ENCODE data around the gene CDK18. TPM values are rescaled to one million over a fixed set of nuclear protein-coding genes. Genes with fewer than 3 reads are reported as not detected.

Gene CDK18
- total RNA-seq, 2 donors from 2014 or later, result 58.1 to 88.7 TPM

DNA sequence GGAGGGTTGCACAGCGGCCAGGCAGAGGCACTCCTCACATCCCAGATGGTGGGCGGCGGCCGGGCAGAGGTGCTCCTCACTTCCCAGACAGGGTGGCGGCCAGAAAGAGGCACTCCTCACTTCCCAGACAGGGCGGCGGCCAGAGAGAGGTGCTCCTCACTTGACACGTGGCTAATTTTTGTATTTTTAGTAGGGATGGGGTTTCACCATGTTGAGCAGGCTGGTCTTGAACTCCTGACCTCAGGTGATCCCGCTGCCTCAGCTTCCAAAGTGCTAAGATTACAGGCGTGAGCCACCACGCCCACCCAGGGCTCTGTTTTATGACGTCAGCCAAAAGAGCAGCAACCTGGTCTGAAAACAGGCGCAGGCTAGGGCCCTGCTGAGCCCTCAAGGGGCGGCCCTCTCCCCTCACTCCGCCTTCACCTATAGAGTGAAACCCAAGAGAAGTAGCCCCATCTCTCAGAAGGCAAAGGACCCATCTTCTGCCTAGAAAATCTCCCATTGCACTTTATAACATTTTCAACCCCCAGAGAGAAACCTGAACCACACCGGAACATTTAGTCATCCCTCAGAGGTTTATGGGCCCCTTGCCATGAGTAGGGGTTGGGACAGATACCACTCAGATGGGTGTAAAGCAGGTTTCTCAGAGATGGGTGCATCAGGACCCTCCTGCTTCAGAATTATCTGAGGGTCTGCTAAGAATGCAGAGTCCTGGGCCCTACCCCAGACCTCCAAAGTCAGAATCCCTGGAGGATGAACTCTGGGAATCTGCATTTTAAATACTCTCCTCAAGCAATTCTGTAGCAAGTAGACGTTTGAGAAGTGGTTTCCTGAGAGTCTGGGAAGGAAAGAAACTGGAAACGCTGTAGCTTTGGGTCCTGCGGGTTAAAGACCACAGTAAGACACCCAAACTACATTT lies 40.8 kb downstream of the CDK18 start:
- Histone ChIP-seq H3K4me3 (ENCODE audit: low read length) (no peak overlapping the region), H3K36me3 (ENCODE audit: control insufficient read depth, insufficient read depth, low read length) (no peaks in the 10 kb centered on the region), H3K27ac (ENCODE audit: low read depth, low read length) (no peak overlapping the region), H3K27me3 (ENCODE audit: control insufficient read depth, insufficient read depth, low read length, poor library complexity, severe bottlenecking) (peaks cover 34% of the 10 kb centered on the region), H3K9me3 (ENCODE audit: control insufficient read depth, low read length) (peaks cover 13% of the 10 kb centered on the region), H3K9ac (ENCODE audit: extremely low read depth, low read length, poor library complexity, severe bottlenecking) (no peak overlapping the region), H3K4me1 (ENCODE audit: control insufficient read depth, insufficient read depth, low read length) (no peaks in the 10 kb centered on the region)
- Mint-ChIP-seq H3K36me3 (ENCODE audit: low read depth) (no peaks in the 10 kb centered on the region), H3K27me3 (ENCODE audit: insufficient read depth) (peaks cover 56% of the 10 kb centered on the region), H3K4me3 (no peak overlapping the region), H3K9me3 (peaks cover 19% of the 10 kb centered on the region), H3K27ac (no peak overlapping the region), H3K4me1 (peaks cover 8% of the 10 kb centered on the region)
- 87 to 88% methylated on average over 11 to 19 of the region's 19 CpGs for WGBS, 2 experiments (ENCODE audit: insufficient coverage in 1 of 2, insufficient read length in 1 of 2)
- TF ChIP-seq, protein P1, sequence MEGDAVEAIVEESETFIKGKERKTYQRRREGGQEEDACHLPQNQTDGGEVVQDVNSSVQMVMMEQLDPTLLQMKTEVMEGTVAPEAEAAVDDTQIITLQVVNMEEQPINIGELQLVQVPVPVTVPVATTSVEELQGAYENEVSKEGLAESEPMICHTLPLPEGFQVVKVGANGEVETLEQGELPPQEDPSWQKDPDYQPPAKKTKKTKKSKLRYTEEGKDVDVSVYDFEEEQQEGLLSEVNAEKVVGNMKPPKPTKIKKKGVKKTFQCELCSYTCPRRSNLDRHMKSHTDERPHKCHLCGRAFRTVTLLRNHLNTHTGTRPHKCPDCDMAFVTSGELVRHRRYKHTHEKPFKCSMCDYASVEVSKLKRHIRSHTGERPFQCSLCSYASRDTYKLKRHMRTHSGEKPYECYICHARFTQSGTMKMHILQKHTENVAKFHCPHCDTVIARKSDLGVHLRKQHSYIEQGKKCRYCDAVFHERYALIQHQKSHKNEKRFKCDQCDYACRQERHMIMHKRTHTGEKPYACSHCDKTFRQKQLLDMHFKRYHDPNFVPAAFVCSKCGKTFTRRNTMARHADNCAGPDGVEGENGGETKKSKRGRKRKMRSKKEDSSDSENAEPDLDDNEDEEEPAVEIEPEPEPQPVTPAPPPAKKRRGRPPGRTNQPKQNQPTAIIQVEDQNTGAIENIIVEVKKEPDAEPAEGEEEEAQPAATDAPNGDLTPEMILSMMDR (conservative IDR thresholded peaks at IDR 0.05), result no peak
- DNase-seq, result peak; percentile 47

DNA sequence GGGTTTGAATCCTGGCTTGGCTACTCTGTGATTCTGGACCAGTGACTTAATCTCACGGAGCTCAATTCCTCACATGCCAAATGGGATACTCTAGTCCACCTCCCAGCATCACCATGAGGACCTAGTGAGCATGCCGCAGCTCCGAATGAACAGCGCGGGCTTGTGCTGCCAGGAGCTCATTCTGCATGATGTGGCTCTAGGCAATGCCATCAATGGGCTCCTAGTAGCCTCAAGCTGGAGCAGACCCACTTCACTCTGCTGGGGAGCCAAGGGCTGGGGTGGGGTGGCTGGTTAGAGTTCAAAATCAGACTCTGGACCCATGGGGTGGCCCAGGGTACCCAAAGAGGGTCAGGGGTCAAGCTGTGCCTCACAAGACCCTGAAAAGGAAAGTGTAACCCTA lies 41.5 kb downstream of the CDK18 start:
- Histone ChIP-seq H3K27ac (ENCODE audit: low read depth, low read length) (no peak overlapping the region), H3K4me1 (ENCODE audit: control insufficient read depth, insufficient read depth, low read length) (no peaks in the 10 kb centered on the region), H3K27me3 (ENCODE audit: control insufficient read depth, insufficient read depth, low read length, poor library complexity, severe bottlenecking) (peaks cover 34% of the 10 kb centered on the region), H3K36me3 (ENCODE audit: control insufficient read depth, insufficient read depth, low read length) (no peaks in the 10 kb centered on the region), H3K9ac (ENCODE audit: extremely low read depth, low read length, poor library complexity, severe bottlenecking) (no peak overlapping the region), H3K4me3 (ENCODE audit: low read length) (no peak overlapping the region), H3K9me3 (ENCODE audit: control insufficient read depth, low read length) (peaks cover 11% of the 10 kb centered on the region)
- no peak for DNase-seq
- H3K9me3 Mint-ChIP-seq, result peaks cover 16% of the 10 kb centered on the region
- no peak overlapping the region for H3K4me3 Mint-ChIP-seq
- H3K36me3 Mint-ChIP-seq (ENCODE audit: low read depth), result no peaks in the 10 kb centered on the region
- 92 to 100% methylated on average over 1 to 5 of the region's 5 CpGs for WGBS, 2 experiments (ENCODE audit: insufficient coverage in 1 of 2, insufficient read length in 1 of 2)
- H3K27ac Mint-ChIP-seq, result no peak overlapping the region
- H3K27me3 Mint-ChIP-seq (ENCODE audit: insufficient read depth), result peaks cover 54% of the 10 kb centered on the region
- peaks cover 8% of the 10 kb centered on the region for H3K4me1 Mint-ChIP-seq
- TF ChIP-seq, protein P1 (conservative IDR thresholded peaks at IDR 0.05), result no peak

DNA sequence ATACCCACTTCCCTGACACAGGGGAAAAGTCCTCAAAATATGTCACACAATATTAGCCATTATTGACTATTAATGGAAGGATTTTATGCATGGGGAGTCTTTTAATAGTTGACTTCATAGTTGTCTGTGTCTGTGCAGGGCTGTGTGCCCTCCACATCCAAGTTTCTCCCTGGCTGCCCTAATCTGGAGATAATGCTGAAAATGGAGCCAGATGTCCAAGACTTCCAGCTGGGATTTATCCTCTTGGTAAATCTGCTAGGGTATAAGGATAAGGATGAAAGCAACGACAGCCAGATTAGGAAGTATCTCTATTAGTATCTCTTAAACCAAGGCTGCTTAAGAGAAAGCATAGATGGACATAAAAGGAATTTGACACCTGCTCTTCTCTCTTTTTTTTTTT lies 42.1 kb downstream of the CDK18 start:
- no peaks in the 10 kb centered on the region for H3K4me1 ChIP-seq (ENCODE audit: control insufficient read depth, insufficient read depth, low read length)
- Mint-ChIP-seq H3K27me3 (ENCODE audit: insufficient read depth) (peaks cover 48% of the 10 kb centered on the region), H3K36me3 (ENCODE audit: low read depth) (no peaks in the 10 kb centered on the region), H3K27ac (no peak overlapping the region), H3K4me3 (no peak overlapping the region), H3K4me1 (peaks cover 8% of the 10 kb centered on the region), H3K9me3 (peaks cover 11% of the 10 kb centered on the region)
- H3K36me3 ChIP-seq (ENCODE audit: control insufficient read depth, insufficient read depth, low read length), result no peaks in the 10 kb centered on the region
- DNase-seq, result no peak
- peaks cover 34% of the 10 kb centered on the region for H3K27me3 ChIP-seq (ENCODE audit: control insufficient read depth, insufficient read depth, low read length, poor library complexity, severe bottlenecking)
- WGBS, 2 experiments (ENCODE audit: insufficient coverage in 1 of 2, insufficient read length in 1 of 2), result 88% methylated on average over 1 of the region's 1 CpG; no CpG with 5 or more reads in 1 of the 2 experiments
- no peak overlapping the region for H3K4me3 ChIP-seq (ENCODE audit: low read length)
- no peak overlapping the region for H3K27ac ChIP-seq (ENCODE audit: low read depth, low read length)
- no peak overlapping the region for H3K9ac ChIP-seq (ENCODE audit: extremely low read depth, low read length, poor library complexity, severe bottlenecking)
- TF ChIP-seq, protein P1 (conservative IDR thresholded peaks at IDR 0.05), result no peak
- peaks cover 5% of the 10 kb centered on the region for H3K9me3 ChIP-seq (ENCODE audit: control insufficient read depth, low read length)
